Smooth muscle cell (in vitro differentiated cells): ENCODE measurements around the gene KDM4B. TPM values are rescaled to one million over a fixed set of nuclear protein-coding genes. Genes with fewer than 3 reads are reported as not detected.
"Not testable (repeated sequence)": the region's sequence is repeated elsewhere in the genome, so short reads cannot be mapped to it uniquely, and the experiment has no call there.

ENCODE experiments used
- DNase-seq: peaks from one replicate; lab custom pipeline; 2025; ENCODE audit not compliant: unreplicated experiment; lab: John Stamatoyannopoulos, UW
- H2AFZ ChIP-seq: fragments of 200-600 bp; sonication (generic); 2 replicates; pipeline ENCODE4 v1.6.0; 2016; ENCODE audit warnings: antibody characterized with exemption, low read depth, mild to moderate bottlenecking
- H3F3A ChIP-seq: fragments of 200-600 bp; sonication (generic); 2 replicates; pipeline ENCODE4 v1.6.0; 2017; ENCODE audit warnings: antibody characterized with exemption, low read depth
- H3K27ac ChIP-seq: fragments of 200-600 bp; sonication (generic); 2 replicates; pipeline ENCODE4 v1.5.1; 2016; ENCODE audit warnings: low read depth, mild to moderate bottlenecking
- H3K27me3 ChIP-seq: fragments of 200-600 bp; sonication (generic); 2 replicates; pipeline ENCODE4 v1.6.1; 2016; ENCODE audit warnings: low read depth, mild to moderate bottlenecking
- H3K36me3 ChIP-seq: fragments of 200-600 bp; sonication (generic); 2 replicates; pipeline ENCODE4 v1.5.1; 2016; ENCODE audit warnings: low read depth
- H3K4me1 ChIP-seq: fragments of 200-600 bp; sonication (generic); 2 replicates; pipeline ENCODE4 v1.5.1; 2016; ENCODE audit warnings: low read depth
- H3K4me2 ChIP-seq: fragments of 200-600 bp; sonication (generic); 2 replicates; pipeline ENCODE4 v1.6.0; 2016; ENCODE audit warnings: mild to moderate bottlenecking
- H3K4me3 ChIP-seq: fragments of 200-600 bp; sonication (generic); 2 replicates; pipeline ENCODE4 v1.5.1; 2016; ENCODE audit warnings: mild to moderate bottlenecking
- H3K79me2 ChIP-seq: fragments of 200-600 bp; sonication (generic); 2 replicates; pipeline ENCODE4 v1.6.0; 2016; ENCODE audit warnings: low read depth, mild to moderate bottlenecking
- H3K9ac ChIP-seq: fragments of 200-600 bp; sonication (generic); 2 replicates; pipeline ENCODE4 v1.6.0; 2016; ENCODE audit warnings: low read depth
- H3K9me3 ChIP-seq: fragments of 200-600 bp; sonication (generic); replicated peaks from 2 replicates; pipeline ENCODE4 v1.5.1; 2016; ENCODE audit warnings: low read depth
- H4K20me1 ChIP-seq: fragments of 200-600 bp; sonication (generic); 2 replicates; pipeline ENCODE4 v1.6.0; 2016; ENCODE audit warnings: low read depth
- CTCF ChIP-seq: fragments of 200-600 bp; sonication (generic); IDR thresholded peaks from 2 replicates; pipeline ENCODE4 v1.5.1; 2017; ENCODE audit warnings: borderline replicate concordance, mild to moderate bottlenecking, antibody characterized with exemption; ENCODE audit not compliant: insufficient read depth, poor library complexity, severe bottlenecking
- WGBS: methylation state at CpG from one replicate; pipeline ENCODE4 v1.1.7; 2016; ENCODE audit warnings: low lambda C conversion rate; 5-methylcytosine and 5-hydroxymethylcytosine counted together
- polyA plus RNA-seq: library from polyadenylated mRNA; unstranded; fragments of >200 nt; fragmentation: Nextera tagmentation; extraction: Ambion mirVana; gene quantifications from 2 replicates; pipeline ENCODE4 v1.2.1, GENCODE V29; 2016
- total RNA-seq: library from RNA; depleted of rRNA; stranded (reverse); fragments of >200 nt; gene quantifications from 2 replicates; pipeline ENCODE4 v1.2.3, GENCODE V29; 2014

The KDM4B gene
- total and polyA plus RNA-seq, 2 experiments from 2014 or later = 27.9 to 32.3 TPM

GRCh38 chr19:5157186-5157585 lies 188.3 kb downstream of the KDM4B start:
- Histone ChIP-seq H3K27ac (no peak overlapping the region), H3K27me3 (no peaks in the 10 kb centered on the region), H3K79me2 (no peaks in the 10 kb centered on the region), H4K20me1 (peaks cover 12% of the 10 kb centered on the region), H2AFZ (no peak overlapping the region), H3K9ac (no peak overlapping the region), H3K36me3 (no peaks in the 10 kb centered on the region), H3K4me2 (no peak overlapping the region), H3K9me3 (no peaks in the 10 kb centered on the region), H3K4me3 (no peak overlapping the region), H3K4me1 (peaks cover 4% of the 10 kb centered on the region), H3F3A (no peaks in the 10 kb centered on the region)
- no peak for TF ChIP-seq CTCF
- no peak for DNase-seq
- WGBS = 96% methylated on average over 4 of the region's 4 CpGs

- DNase-seq, H3K27me3 ChIP-seq, H4K20me1 ChIP-seq, H3F3A ChIP-seq, H3K4me2 ChIP-seq, H3K9me3 ChIP-seq, H3K36me3 ChIP-seq, H3K79me2 ChIP-seq, H3K4me1 ChIP-seq, H3K27ac ChIP-seq, H3K9ac ChIP-seq, H2AFZ ChIP-seq, H3K4me3 ChIP-seq: not testable (repeated sequence)
- 90% methylated on average over 7 of the region's 7 CpGs for WGBS
These were observed 189.7 kb downstream of the KDM4B start for GRCh38 chr19:5158549-5159134.

GRCh38 chr19:5160158-5160795 lies 191.4 kb downstream of the KDM4B start:
- H3K4me1 ChIP-seq = peaks cover 18% of the 10 kb centered on the region
- not testable (repeated sequence) for H3K4me2 ChIP-seq, H3K4me3 ChIP-seq, H3K27me3 ChIP-seq, H4K20me1 ChIP-seq, H3K9me3 ChIP-seq, H3K9ac ChIP-seq, H3F3A ChIP-seq, DNase-seq, H3K36me3 ChIP-seq, H3K79me2 ChIP-seq, H2AFZ ChIP-seq, H3K27ac ChIP-seq
- 76% methylated on average over 2 of the region's 2 CpGs for WGBS

DNA sequence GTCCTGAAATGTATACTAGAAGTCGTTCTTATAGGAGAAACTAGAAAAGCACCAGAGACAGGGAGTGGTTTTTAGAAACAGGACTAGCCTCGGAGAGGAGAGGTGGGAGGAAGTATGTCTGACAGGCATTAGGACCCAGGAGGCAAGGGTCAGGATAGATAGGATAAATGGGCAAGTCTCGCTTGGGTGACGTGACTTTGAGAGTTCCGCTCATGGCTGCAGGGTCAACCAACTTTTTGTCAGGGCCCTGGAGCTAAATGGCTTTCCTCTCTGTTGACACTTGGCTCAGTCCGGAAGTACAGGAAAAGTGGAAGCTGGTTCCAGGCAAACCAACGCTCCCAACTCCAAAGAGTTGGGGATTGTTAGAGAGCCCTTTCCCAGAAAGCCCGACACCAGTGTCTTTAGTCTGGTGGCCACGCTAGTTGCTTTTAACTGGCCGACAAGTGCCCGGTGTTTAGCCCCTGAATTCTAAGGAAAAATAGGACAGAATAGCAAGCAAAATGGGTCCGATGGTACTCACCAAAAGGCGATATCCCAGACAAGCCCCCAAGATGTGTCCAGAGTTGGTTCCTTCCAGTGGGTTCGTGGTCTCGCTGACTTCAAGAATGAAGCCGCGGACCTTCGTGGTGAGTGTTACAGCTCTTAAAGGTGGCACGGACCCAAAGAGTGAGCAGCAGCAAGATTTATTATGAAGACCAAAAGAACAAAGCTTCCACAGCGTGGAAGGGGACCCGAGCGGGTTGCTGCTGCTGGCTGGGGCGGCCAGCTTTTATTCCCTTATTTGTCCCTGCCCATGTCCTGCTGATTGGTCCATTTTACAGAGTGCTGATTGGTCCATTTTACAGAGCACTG lies 196.2 kb downstream of the KDM4B start:
- not testable (repeated sequence) for H3K36me3 ChIP-seq, H3K79me2 ChIP-seq, H2AFZ ChIP-seq, DNase-seq, H3F3A ChIP-seq, H3K4me3 ChIP-seq, H3K27ac ChIP-seq, H3K27me3 ChIP-seq, H3K9me3 ChIP-seq, H4K20me1 ChIP-seq, H3K9ac ChIP-seq, H3K4me2 ChIP-seq
- H3K4me1 ChIP-seq = peaks cover 18% of the 10 kb centered on the region
- WGBS = 82% methylated on average over 23 of the region's 23 CpGs

DNA sequence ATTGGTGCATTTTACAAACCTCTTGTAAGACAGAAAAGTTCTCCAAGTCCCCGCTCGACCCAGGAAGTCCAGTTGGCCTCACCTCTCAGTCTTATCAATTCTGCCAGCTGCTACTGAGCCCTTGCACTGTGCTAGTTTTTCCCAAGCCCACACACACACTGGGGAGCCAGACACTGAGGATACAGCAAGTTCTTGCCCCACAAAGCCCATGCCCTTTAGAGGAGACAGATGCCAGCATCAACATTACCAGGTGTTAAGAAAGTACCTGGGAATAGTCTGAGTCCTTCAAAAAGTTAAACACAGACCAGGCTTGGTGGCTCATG lies 196.7 kb downstream of the KDM4B start:
- H3K9me3 ChIP-seq = no peaks in the 10 kb centered on the region
- no peak for DNase-seq
- no peak overlapping the region for H2AFZ ChIP-seq
- no peaks in the 10 kb centered on the region for H4K20me1 ChIP-seq
- no peak for TF ChIP-seq CTCF
- no peak overlapping the region for H3K27ac ChIP-seq
- 94% methylated on average over 2 of the region's 2 CpGs for WGBS
- H3K4me3 ChIP-seq = no peak overlapping the region
- no peaks in the 10 kb centered on the region for H3F3A ChIP-seq
- H3K36me3 ChIP-seq = no peaks in the 10 kb centered on the region
- H3K4me1 ChIP-seq = peaks cover 14% of the 10 kb centered on the region
- H3K27me3 ChIP-seq = no peaks in the 10 kb centered on the region
- H3K79me2 ChIP-seq = no peaks in the 10 kb centered on the region
- no peak overlapping the region for H3K4me2 ChIP-seq
- H3K9ac ChIP-seq = no peak overlapping the region
